ENCODE results near the gene RABGAP1L. TPM values are rescaled to one million over a fixed set of nuclear protein-coding genes. Genes with fewer than 3 reads are reported as not detected.

Gene RABGAP1L
- total and polyA plus RNA-seq, 2 of the 4 experiments (the other 2 are of a cell fraction) = 7.9 to 26.7 TPM

DNA sequence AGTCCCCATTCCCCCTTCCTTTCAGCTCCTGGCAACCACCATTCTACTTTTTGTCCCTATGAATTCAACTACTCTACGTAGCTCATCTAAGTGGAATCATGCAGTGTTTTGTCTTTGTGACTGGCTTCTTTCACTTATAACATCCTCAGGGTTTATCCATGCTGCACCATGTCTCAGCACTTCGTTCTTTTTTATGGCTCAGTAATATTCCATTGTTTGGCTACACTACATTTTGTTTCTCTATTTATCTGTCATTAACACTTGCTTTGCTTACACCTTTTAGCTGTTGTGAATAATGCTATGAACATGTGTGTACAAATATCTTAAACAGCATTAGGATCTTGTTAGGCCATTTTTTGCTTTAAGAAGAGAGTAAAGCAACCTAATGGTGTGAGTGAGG, 865.5 kb downstream of the RABGAP1L start:
- Histone ChIP-seq H3K27ac (ENCODE audit: insufficient read depth, low read length) (no peak overlapping the region), H3K9me1 (ENCODE audit: insufficient read depth, low read length) (no peaks in the 10 kb centered on the region), H2AK5ac (ENCODE audit: low read depth, low read length) (no peak overlapping the region), H3K4me3 (ENCODE audit: insufficient read depth, low read depth, low read length) (no peak overlapping the region), H4K8ac (ENCODE audit: low read depth in 2 of 2, low read length in 2 of 2) (no peak overlapping the region), H3K4me1 (ENCODE audit: control insufficient read depth, insufficient read depth, low read length) (no peaks in the 10 kb centered on the region), H3K4me2 (ENCODE audit: low read depth, low read length) (no peak overlapping the region), H2AK9ac (replicated peaks; ENCODE audit: low read depth, low read length, poor library complexity) (no peak overlapping the region), H3K14ac (replicated peaks; ENCODE audit: low read depth, low read length) (no peak overlapping the region), H3K9ac (ENCODE audit: low read depth, low read length) (no peak overlapping the region), H2BK15ac (ENCODE audit: low read depth, low read length) (no peak overlapping the region), H3K56ac (ENCODE audit: extremely low read depth, insufficient read depth, low read length) (no peak overlapping the region), H2AFZ (replicated peaks; ENCODE audit: low read length, poor library complexity) (no peak overlapping the region), H2BK120ac (ENCODE audit: low read depth, low read length) (no peak overlapping the region), H3K27me3 (ENCODE audit: control insufficient read depth, insufficient read depth, low read length) (no peaks in the 10 kb centered on the region), H3K4ac (ENCODE audit: low read depth, low read length) (no peak overlapping the region), H3K23ac (ENCODE audit: low read depth, low read length) (no peak overlapping the region), H2BK20ac (ENCODE audit: low read depth, low read length) (no peak overlapping the region), H2BK5ac (ENCODE audit: low read depth, low read length, poor library complexity, severe bottlenecking) (no peak overlapping the region), H3K79me1 (ENCODE audit: low read depth in 1 of 2, low read length in 2 of 2) (peaks cover 10 to 19% of the 10 kb centered on the region in 2 experiments; a peak in 3 of 4 replicates), H3K18ac (ENCODE audit: low read depth, low read length) (no peak overlapping the region), H3K36me3 (ENCODE audit: control insufficient read depth, insufficient read depth, low read length) (no peaks in the 10 kb centered on the region), H4K20me1 (ENCODE audit: insufficient read depth, low read length) (no peaks in the 10 kb centered on the region), H4K5ac (ENCODE audit: low read depth, low read length) (no peak overlapping the region), H4K91ac (ENCODE audit: insufficient read depth, low read depth, low read length) (no peak overlapping the region), H3K9me3 (ENCODE audit: control insufficient read depth, insufficient read depth, low read length) (no peaks in the 10 kb centered on the region)
- in situ Hi-C loops (cut with MboI; ENCODE audit: low sequenced_read_pairs) (no loop called here), intact Hi-C loops (cut with micrococcal nuclease) (no loop called here), dilution Hi-C loops (cut with HindIII; ENCODE audit: low sequenced_read_pairs, unreplicated experiment) (no loop called here)
- no CpG with 5 or more reads among the region's 2 CpGs for WGBS, 2 experiments (ENCODE audit: extremely low coverage in 2 of 2, insufficient read length in 1 of 2)
- no peak for DNase-seq
- ATAC-seq (ENCODE audit: low read depth) = no peak
- POLR2A ChIA-PET (ENCODE audit: unreplicated experiment) = no interaction called here
- CTCF ChIA-PET = no interaction called here
- BruUV-seq (replicated peaks) = no TSS peak
- no peak for TF ChIP-seq MAFK (IDR thresholded peaks at IDR 0.05; ENCODE audit: low read depth, low read length)
- no peak for TF ChIP-seq RFX5 (IDR thresholded peaks at IDR 0.05; ENCODE audit: low read depth, low read length)
- no peak for TF ChIP-seq FOS (IDR thresholded peaks at IDR 0.05; ENCODE audit: low read depth, low read length)
- no peak for TF ChIP-seq RCOR1 (IDR thresholded peaks at IDR 0.05; ENCODE audit: insufficient replicate concordance, low read length)
- TF ChIP-seq MAZ (IDR thresholded peaks at IDR 0.05; ENCODE audit: borderline replicate concordance, low read depth, low read length) = no peak
- TF ChIP-seq, protein P1, sequence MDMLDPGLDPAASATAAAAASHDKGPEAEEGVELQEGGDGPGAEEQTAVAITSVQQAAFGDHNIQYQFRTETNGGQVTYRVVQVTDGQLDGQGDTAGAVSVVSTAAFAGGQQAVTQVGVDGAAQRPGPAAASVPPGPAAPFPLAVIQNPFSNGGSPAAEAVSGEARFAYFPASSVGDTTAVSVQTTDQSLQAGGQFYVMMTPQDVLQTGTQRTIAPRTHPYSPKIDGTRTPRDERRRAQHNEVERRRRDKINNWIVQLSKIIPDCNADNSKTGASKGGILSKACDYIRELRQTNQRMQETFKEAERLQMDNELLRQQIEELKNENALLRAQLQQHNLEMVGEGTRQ (IDR thresholded peaks at IDR 0.05; ENCODE audit: low read depth, low read length) = no peak
